ENCODE data around the gene PSME3IP1.

DNA sequence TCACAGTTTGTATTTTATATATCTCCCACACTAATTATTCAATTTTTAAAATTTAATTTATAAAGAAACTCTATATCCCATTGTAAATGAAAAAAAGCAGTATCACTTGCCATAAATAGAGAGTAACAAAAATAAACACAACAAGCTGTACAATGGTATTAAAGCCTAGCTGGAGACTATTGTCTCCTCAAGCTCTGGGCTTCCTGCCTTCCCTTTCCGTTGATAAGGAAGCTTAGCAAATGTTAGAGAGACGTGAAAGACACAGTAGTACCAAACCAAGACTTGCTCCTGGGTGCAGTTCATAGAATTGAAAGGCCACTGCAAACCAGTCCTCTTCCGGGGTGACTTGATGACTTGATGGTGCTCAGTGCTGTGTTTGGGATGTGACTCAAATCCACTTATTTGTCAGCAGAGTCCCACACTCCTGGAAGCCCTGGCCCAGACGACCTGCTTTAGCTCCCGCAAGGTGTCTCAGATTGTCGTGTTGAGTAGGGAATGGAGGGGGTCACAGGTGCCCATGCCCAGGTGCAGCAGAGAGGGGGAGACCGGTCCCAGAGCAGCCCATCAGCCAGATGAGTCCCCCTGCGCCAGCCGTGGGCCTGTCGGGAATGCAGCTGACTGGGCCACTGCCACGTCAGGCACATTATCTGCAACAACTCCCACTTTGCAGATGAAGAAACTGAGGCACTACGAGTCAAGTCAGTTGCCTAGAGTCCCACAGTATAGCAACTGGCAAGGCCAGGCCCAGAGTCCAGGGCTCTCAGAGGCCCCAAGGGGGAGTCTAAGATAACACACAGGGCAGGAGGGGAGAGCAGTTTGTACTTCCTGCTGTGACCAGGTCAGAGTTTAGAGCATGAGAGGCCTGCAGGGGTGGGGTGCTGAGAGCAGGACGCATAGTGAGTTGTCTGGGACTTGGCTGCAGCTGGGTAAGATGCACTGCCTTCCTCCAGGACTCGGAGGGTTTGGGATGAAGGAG, 40.5 kb downstream of the PSME3IP1 start:
- no peak for TF ChIP-seq CTCF (IDR thresholded peaks at IDR 0.05; ENCODE audit: insufficient read depth, low read length)
- no peak for TF ChIP-seq GABPA (IDR thresholded peaks at IDR 0.05; ENCODE audit: low read depth)
- no peak for TF ChIP-seq SPI1 (IDR thresholded peaks at IDR 0.05; ENCODE audit: borderline replicate concordance, low read depth)
- no peak for TF ChIP-seq POLR2AphosphoS5 (IDR thresholded peaks at IDR 0.05; ENCODE audit: low read depth)
